ENCODE measurements around the gene LYPD5. TPM values are rescaled to one million over a fixed set of nuclear protein-coding genes. Genes with fewer than 3 reads are reported as not detected.

LYPD5 gene
- total and polyA plus RNA-seq, 3 donors from 2014 or later, result 4.9 to 14.7 (median 12.6) TPM

DNA sequence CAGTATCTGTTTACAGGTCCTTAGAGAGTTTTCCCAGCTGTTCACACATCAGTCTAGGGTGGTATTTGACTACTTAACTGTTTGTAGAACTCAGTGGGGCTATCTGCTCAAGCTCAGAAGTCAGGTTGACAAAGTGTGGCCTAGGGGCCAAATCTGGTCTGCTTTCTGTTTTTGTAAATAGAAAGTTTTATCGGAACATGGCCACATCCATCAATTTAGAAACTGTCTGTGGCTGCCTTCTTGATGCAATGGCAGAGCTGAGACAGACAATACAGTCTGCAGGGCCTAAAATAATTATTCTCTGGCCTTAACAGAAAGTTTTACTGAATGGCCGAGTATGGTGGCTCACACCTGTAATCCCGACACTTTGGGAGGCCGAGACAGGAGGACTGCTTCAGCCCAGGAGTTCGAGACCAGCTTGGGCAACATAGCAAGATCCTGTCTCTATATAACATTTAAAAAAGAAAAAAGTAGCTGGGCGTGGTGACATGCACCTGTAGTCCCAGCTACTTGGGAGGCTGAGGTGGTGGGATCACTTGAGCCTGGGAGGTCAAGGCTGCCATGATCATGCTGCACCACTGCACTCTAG, 49.9 kb downstream of the LYPD5 start:
- H3K4me1 ChIP-seq, result peaks cover 9% of the 10 kb centered on the region
- no peaks in the 10 kb centered on the region for H3K36me3 ChIP-seq (ENCODE audit: low read depth, missing control alignments)
- no peak overlapping the region for H3K27ac ChIP-seq
- no peak overlapping the region for H3K4me3 ChIP-seq
- intact Hi-C loops (cut with DNase I; ENCODE audit: low total_unique reads), result no loop called here
- WGBS, 2 donors, result 93 to 99% methylated on average over 3 to 6 of the region's 6 CpGs
- TF ChIP-seq, protein P1, sequence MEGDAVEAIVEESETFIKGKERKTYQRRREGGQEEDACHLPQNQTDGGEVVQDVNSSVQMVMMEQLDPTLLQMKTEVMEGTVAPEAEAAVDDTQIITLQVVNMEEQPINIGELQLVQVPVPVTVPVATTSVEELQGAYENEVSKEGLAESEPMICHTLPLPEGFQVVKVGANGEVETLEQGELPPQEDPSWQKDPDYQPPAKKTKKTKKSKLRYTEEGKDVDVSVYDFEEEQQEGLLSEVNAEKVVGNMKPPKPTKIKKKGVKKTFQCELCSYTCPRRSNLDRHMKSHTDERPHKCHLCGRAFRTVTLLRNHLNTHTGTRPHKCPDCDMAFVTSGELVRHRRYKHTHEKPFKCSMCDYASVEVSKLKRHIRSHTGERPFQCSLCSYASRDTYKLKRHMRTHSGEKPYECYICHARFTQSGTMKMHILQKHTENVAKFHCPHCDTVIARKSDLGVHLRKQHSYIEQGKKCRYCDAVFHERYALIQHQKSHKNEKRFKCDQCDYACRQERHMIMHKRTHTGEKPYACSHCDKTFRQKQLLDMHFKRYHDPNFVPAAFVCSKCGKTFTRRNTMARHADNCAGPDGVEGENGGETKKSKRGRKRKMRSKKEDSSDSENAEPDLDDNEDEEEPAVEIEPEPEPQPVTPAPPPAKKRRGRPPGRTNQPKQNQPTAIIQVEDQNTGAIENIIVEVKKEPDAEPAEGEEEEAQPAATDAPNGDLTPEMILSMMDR (IDR thresholded peaks at IDR 0.05), result no peak
- TF ChIP-seq POLR2A (IDR thresholded peaks at IDR 0.05), result no peak
- no peaks in the 10 kb centered on the region for H3K9me3 ChIP-seq
- H3K27me3 ChIP-seq, result no peaks in the 10 kb centered on the region
- DNase-seq, result no peak

DNA sequence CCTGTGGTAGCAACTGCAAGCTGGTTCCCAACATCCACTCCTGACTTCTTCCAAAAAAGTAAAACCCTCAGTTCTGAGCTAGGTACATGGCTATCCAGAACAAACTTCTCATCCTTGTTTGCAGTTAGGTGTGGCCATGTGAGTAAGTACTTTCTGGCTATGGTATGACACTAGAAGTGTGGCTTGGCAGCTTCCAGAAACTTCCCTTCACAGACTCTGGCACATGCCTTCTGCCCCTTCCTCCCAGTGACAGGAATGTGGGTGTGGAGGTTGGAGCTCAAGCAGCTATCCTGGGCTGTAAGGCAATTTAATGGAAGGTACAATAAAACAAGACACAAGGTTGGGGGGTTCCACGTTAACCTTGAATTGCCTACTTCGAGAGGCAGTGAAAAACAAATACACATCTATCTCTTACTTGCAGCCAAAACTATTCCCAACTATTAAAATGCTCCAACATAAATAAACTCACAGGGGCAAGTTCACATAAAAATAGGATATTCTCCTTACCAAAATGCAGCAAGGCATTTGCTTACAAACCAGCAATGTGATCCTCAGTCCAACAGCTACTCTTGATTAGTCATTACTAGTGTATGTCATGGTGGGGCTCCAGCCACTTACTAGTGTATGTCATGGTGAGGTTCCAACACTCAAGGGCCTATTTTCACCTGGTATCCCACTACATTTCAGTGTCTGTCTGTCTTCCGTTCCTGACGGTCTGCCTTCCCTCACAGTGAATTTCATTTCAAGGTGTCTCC, 50.6 kb downstream of the LYPD5 start:
- H3K4me3 ChIP-seq, result no peak overlapping the region
- DNase-seq, result no peak
- intact Hi-C loops (cut with DNase I; ENCODE audit: low total_unique reads), result no loop called here
- TF ChIP-seq, protein P1 (IDR thresholded peaks at IDR 0.05), result no peak
- TF ChIP-seq POLR2A (IDR thresholded peaks at IDR 0.05), result no peak
- no peaks in the 10 kb centered on the region for H3K9me3 ChIP-seq
- no peaks in the 10 kb centered on the region for H3K27me3 ChIP-seq
- no peaks in the 10 kb centered on the region for H3K36me3 ChIP-seq (ENCODE audit: low read depth, missing control alignments)
- peaks cover 9% of the 10 kb centered on the region for H3K4me1 ChIP-seq
- no peak overlapping the region for H3K27ac ChIP-seq
- 91 to 93% methylated on average over 4 of the region's 4 CpGs for WGBS, 2 donors

DNA sequence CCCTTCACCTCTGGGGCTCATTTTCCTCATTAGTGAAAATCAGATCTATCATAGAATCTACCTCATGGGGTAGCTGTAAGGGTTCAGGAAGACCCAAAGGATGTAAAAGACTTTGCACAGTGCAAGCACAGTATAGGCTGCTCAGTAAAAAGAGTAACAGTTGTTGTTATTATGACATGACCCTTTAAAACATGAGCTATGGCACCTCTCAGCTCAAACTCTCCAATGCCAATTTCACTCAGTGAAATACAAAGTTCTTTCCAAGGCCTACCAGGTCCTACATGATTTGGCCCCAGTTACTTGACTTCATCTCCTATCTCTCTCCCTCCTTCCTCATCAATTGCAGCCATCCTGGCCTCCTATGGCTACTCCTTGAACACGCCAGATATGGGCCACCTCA, 52.3 kb downstream of the LYPD5 start:
- H3K9me3 ChIP-seq, result no peaks in the 10 kb centered on the region
- H3K4me1 ChIP-seq, result peaks cover 9% of the 10 kb centered on the region
- no peak for DNase-seq
- whole genome bisulfite sequencing, 2 donors, result 84 to 87% methylated on average over 1 of the region's 1 CpG
- no peaks in the 10 kb centered on the region for H3K36me3 ChIP-seq (ENCODE audit: low read depth, missing control alignments)
- intact Hi-C loops (cut with DNase I; ENCODE audit: low total_unique reads), result loop anchor here (5.0 kb wide), 1 partner anchor 32 kb away; the partner anchor contains the start of gene KCNN4
- H3K27ac ChIP-seq, result no peak overlapping the region
- H3K27me3 ChIP-seq, result no peaks in the 10 kb centered on the region
- TF ChIP-seq, protein P1 (IDR thresholded peaks at IDR 0.05), result no peak
- TF ChIP-seq POLR2A (IDR thresholded peaks at IDR 0.05), result no peak
- no peak overlapping the region for H3K4me3 ChIP-seq

DNA sequence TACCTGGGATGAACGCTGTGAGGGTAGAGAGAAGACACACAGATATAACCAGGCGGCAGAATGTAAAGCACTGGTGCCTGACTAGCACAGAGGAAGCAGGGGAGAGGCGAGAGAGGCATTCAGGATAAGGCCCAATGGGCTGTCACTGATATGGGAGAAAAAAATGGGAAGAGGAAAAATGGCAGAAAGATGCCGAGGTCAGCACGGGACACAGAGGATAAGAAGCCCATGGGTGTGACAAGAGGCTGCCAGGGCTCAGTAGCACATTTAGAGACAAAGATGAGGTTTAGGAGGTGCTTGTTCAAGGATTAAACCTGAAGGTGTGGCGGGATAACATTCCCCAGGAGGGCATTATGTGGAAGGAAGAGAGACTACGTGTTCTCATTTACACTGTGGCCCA, 53.1 kb downstream of the LYPD5 start:
- Histone ChIP-seq H3K27me3 (no peaks in the 10 kb centered on the region), H3K36me3 (ENCODE audit: low read depth, missing control alignments) (no peaks in the 10 kb centered on the region), H3K27ac (no peak overlapping the region), H3K9me3 (no peaks in the 10 kb centered on the region), H3K4me3 (no peak overlapping the region), H3K4me1 (peaks cover 9% of the 10 kb centered on the region)
- WGBS, 2 donors, result 89 to 91% methylated on average over 7 of the region's 7 CpGs
- TF ChIP-seq POLR2A (IDR thresholded peaks at IDR 0.05), result no peak
- TF ChIP-seq, protein P1 (IDR thresholded peaks at IDR 0.05), result no peak
- intact Hi-C loops (cut with DNase I; ENCODE audit: low total_unique reads), result loop anchor here (5.0 kb wide), 1 partner anchor 33 kb away; the partner anchor contains the start of gene KCNN4
- no peak for DNase-seq

Data from testis (tissue), 3 donors.